ENCODE measurements around the gene ECI1. TPM values are rescaled to one million over a fixed set of nuclear protein-coding genes. Genes with fewer than 3 reads are reported as not detected.

The ECI1 gene
- total RNA-seq, 4 donors from 2014 or later, result 74.0 to 137 (median 79.3) TPM

DNA sequence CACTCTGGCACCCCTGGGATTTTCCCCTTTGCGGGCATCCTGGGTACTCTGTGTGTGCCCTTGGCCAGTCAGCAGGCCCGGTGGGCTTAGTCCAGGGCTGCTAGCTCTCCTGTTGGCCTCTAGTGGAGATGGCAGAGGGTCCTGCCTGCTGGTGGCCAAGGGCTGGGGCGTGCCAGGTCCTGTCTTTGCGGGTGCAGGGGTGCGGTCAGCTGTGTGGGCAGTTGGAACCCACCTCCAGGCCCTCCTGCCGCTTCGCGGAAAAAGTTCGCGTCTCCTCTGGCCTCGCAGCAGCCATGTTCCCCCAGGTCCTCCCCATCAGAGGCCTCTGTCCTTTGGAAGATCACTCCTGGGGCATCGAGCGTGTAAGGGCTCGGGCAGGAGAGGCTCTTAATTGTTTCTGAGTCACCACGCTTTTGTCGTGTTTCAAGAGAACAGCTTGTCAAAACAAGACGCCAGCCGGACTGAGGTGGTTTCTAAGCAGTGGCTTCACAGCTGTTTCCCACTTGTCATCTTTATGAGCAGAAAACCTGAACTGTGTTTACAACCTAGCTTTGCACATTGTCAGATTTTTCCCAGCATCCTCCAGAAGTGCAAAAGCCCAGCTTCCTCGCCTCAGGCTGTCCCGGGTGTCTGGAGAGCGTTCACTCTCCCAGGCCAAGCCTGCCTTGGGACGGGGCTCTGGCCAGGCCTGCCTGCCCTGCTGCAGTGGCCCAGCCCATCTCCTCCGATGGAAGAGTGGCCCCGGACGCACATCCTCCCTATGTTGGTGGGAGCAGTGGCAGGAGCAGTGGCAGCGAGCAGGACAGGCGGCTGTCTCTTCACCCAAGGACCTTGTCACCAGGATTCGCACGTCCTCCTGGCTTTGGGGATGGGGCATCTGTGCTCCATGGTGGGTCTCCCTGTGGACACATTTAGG is 20.1 kb downstream of the ECI1 start:
- H3K27me3 ChIP-seq, result peaks cover 2 to 5% (median 3%) of the 10 kb centered on the region in 3 donors
- H3K4me3 ChIP-seq, result no peak overlapping the region
- H3K36me3 ChIP-seq, result peaks cover 0 to 78% of the 10 kb centered on the region in 2 donors
- H3K9me3 ChIP-seq, result no peaks in the 10 kb centered on the region
- H3K4me1 ChIP-seq, result peaks cover 3 to 5% of the 10 kb centered on the region in 2 donors
- no peak for ATAC-seq
- no peak for DNase-seq
- no peak overlapping the region for H3K27ac ChIP-seq
- TF ChIP-seq POLR2A (IDR thresholded peaks at IDR 0.05), result no peak
- TF ChIP-seq, protein P1, sequence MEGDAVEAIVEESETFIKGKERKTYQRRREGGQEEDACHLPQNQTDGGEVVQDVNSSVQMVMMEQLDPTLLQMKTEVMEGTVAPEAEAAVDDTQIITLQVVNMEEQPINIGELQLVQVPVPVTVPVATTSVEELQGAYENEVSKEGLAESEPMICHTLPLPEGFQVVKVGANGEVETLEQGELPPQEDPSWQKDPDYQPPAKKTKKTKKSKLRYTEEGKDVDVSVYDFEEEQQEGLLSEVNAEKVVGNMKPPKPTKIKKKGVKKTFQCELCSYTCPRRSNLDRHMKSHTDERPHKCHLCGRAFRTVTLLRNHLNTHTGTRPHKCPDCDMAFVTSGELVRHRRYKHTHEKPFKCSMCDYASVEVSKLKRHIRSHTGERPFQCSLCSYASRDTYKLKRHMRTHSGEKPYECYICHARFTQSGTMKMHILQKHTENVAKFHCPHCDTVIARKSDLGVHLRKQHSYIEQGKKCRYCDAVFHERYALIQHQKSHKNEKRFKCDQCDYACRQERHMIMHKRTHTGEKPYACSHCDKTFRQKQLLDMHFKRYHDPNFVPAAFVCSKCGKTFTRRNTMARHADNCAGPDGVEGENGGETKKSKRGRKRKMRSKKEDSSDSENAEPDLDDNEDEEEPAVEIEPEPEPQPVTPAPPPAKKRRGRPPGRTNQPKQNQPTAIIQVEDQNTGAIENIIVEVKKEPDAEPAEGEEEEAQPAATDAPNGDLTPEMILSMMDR (IDR thresholded peaks at IDR 0.05 in 4 of 5, conservative IDR thresholded peaks at IDR 0.05 in 1 of 5), result no peak
- in situ Hi-C loops (cut with MboI; ENCODE audit: low sequenced_read_pairs in 4 of 4), result no loop called here
- intact Hi-C loops (cut with DNase I; ENCODE audit: low total_unique reads), result no loop called here

DNA sequence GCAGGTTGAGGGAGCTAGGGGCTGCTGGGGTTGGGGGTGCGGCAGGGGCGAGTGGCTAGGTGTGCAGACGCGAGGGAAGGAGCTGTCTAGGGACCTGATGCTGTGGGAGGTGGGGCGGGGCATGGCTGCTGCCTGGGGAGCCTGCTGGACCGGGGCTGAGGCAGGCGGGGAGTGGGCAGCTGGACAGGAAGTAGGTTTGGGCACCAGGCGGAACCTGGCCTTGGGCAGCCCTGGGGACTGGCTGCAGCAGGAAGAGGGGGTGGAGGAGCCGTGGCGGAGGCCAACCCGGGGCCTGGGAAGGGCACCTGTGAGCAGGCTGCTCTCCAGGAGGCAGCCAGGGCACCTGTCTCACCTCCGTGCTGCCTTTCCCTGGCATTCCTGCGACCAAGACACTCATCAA is 21.0 kb downstream of the ECI1 start:
- no peak for ATAC-seq
- Histone ChIP-seq H3K4me3 (no peak overlapping the region), H3K27me3 (no peaks in the 10 kb centered on the region), H3K36me3 (peaks cover 0 to 74% of the 10 kb centered on the region in 2 donors), H3K27ac (no peak overlapping the region), H3K9me3 (no peaks in the 10 kb centered on the region), H3K4me1 (no peaks in the 10 kb centered on the region)
- TF ChIP-seq, protein P1 (IDR thresholded peaks at IDR 0.05 in 4 of 5, conservative IDR thresholded peaks at IDR 0.05 in 1 of 5), result no peak
- TF ChIP-seq POLR2A (IDR thresholded peaks at IDR 0.05), result no peak
- intact Hi-C loops (cut with DNase I; ENCODE audit: low total_unique reads), result no loop called here
- DNase-seq, result no peak
- in situ Hi-C loops (cut with MboI; ENCODE audit: low sequenced_read_pairs in 4 of 4), result no loop called here

DNA sequence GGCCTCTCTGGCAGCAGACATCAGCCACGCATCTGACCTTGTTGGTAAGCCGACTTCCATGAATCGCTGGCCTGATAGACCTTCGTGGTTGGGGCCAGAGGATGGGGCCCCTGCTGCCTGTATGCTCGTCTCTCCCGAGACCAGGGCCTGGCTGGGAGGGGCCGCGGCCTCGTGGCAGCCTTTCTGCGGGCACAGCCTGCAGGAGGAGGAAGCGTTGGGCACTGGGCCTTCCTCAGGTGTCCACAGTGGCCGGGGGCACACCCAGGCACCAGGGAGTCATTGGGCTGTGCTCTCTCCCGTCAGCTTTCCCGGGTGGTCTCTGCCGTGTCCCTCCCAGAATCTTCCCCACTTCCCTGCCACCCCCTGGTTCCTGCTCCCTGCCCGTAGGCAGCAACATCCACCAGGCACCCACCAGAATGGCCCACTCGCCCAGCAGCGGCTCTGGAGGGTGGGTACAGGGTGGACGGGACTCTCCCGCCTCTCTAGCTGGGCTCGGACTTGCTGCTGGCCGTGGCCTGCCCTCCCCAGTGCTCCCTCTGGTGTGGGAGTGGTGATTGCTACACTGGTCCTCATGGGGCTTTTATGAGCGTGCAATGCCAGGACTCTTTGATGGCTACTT is 21.6 kb downstream of the ECI1 start:
- Histone ChIP-seq H3K9me3 (no peaks in the 10 kb centered on the region), H3K4me1 (peaks cover 2 to 5% of the 10 kb centered on the region in 2 donors), H3K36me3 (peaks cover 0 to 67% of the 10 kb centered on the region in 2 donors), H3K4me3 (no peak overlapping the region), H3K27me3 (no peaks in the 10 kb centered on the region), H3K27ac (no peak overlapping the region)
- in situ Hi-C loops (cut with MboI; ENCODE audit: low sequenced_read_pairs in 4 of 4), result no loop called here
- intact Hi-C loops (cut with DNase I; ENCODE audit: low total_unique reads), result no loop called here
- ATAC-seq (no peak), DNase-seq (no peak)
- TF ChIP-seq, protein P1 (IDR thresholded peaks at IDR 0.05 in 4 of 5, conservative IDR thresholded peaks at IDR 0.05 in 1 of 5), result no peak

- TF ChIP-seq, protein P1 (IDR thresholded peaks at IDR 0.05 in 4 of 5, conservative IDR thresholded peaks at IDR 0.05 in 1 of 5), result no peak
- TF ChIP-seq POLR2A (IDR thresholded peaks at IDR 0.05), result no peak
- Histone ChIP-seq H3K36me3 (peaks cover 0 to 61% of the 10 kb centered on the region in 2 donors), H3K27ac (no peak overlapping the region), H3K27me3 (no peaks in the 10 kb centered on the region), H3K4me3 (no peak overlapping the region), H3K9me3 (no peaks in the 10 kb centered on the region), H3K4me1 (peaks cover 8 to 12% of the 10 kb centered on the region in 2 donors)
- no peak for ATAC-seq
- in situ Hi-C loops (cut with MboI; ENCODE audit: low sequenced_read_pairs in 4 of 4), result no loop called here
- intact Hi-C loops (cut with DNase I; ENCODE audit: low total_unique reads), result no loop called here
- no peak for DNase-seq
Observed at GRCh38 chr16:2229091-2229490, 22.3 kb downstream of the ECI1 start.

Data from gastrocnemius medialis (tissue), 4 donors.